T-helper 22 cell (primary cell): ENCODE data around the gene FAIM.
"Not testable (repeated sequence)": the region's sequence is repeated elsewhere in the genome, so short reads cannot be mapped to it uniquely, and the experiment has no call there.

ENCODE experiments used
- DNase-seq: peaks from one replicate; pipeline ENCODE4 v3.0.0-alpha.2; 2020; ENCODE audit warnings: low read depth

FAIM gene

DNA sequence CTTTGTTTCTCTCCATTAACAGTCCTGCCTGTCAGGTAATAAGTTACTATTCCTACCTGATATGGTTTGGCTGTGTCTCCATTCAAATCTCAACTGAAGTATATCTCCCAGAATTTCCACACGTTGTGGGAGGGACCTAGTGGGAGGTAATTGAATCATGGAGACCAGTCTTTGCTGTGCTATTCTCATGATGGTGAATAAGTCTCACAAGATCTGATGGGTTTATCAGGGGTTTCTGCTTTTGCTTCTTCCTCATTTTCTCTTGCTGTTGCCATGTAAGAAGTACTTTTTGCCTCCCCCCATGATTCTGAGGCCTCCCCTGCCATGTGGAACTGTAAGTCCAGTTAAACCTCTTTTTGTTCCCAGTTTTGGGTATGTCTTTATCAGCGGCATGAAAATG is 6.9 kb upstream of the FAIM start:
- not testable (repeated sequence) for DNase-seq

GRCh38 chr3:138604106-138604595 is 4.4 kb upstream of the FAIM start:
- DNase-seq, result not testable (repeated sequence)

DNA sequence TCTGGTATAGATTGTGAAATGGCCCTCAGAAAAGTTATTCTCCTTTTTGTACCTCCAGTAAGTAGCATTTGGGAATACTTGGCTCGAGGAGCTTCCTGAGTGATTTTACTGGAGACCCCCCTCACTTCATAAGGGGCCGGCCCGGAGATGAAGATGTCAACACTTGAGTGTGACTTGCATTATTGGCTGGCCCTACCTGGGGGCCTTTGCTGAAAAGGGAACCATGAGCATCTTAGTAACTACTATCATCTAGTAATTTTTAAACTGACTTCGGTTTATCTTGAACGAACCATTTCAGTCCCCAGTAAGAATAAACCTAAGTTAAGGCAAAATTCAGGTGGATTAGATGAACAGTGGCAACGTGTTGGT is 1.3 kb downstream of the FAIM start:
- no peak for DNase-seq

DNA sequence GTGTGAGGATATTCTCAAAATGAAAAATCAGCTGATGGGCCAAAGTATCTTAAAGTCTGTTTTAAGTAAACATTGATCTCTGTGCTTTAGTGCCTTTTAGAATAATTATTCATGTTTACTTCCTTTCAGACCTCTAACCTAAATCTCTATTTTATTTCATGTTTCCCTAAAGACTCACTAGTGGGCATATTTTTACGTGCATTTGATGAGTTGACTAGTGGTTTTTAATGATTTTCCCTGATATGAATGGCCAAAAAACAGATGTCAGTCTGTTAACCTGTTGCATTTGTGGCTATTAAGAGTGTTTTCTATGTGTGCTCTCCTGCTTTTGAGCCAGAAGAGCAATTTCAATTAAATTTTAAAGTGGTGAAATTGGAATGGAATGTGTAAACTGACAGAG is 6.9 kb downstream of the FAIM start:
- no peak for DNase-seq

DNA sequence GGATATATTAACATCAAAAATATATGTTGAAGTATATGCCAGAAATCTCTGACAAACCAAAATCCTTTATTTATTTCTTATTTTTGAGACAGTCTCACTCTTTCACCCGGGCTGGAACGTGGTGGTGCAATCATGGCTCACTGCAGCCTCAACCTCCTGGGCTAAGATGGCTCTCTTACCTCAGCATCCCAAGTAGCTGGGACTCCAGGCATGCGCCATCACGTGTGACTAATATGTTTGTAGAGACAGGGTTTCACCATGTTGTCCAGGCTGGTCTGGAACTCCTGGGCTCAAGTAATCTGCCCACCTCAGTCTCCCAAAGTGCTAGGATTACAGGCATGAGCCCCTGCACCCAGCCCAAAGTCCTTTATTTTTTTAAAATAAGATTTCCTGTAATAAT is 11.9 kb downstream of the FAIM start:
- no peak for DNase-seq

DNA sequence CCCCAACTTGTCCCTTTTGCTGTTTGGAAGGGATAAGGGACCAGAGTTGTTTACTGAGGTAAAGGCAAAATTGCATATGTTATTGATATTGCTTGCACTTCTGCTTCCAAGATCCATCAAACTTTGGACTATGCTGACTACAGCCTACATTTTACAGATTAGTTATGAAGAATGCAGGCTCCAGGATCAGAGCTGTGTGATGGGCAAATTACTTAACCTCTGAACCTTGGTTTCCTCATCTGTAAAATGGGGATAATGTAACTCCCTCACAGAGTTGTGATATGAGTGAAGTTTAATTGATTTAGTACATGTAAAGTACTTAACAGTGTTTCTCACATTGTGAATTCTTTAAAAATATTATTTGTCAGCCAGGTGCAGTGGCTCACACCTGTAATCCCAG is 15.9 kb downstream of the FAIM start:
- no peak for DNase-seq

DNA sequence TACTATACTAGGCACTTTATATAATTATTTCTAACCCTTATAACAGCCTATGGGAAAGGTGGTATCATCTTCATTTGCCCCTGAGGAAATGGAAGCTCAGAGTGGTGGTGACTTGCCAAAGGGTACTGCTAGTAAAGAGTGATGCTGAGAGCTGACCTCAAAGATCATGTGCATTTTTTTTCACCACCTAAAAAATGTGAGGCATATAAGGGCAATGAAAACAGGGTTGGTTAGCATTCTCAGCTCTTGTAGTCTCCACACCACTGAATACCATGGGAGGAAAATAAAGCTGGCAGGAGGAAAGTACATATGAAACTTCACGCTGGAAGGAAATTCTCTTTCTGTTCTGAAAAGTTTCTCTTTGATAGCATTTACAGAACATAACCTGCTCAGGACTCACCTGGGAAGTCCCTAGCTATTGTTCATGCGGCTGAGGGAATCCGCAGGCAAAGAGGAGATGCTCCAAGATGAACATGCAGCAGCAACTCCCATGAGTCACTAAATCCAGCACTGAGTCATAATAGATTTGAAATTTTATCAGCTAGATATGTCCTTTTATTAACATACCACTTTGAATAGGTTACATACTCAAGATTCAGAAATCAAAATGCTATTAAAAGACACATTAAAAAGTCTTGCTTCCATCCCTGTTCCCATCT is 17.3 kb downstream of the FAIM start:
- no peak for DNase-seq

- no peak for DNase-seq
Measured at GRCh38 chr3:138629526-138629925, 21.0 kb downstream of the FAIM start.

DNA sequence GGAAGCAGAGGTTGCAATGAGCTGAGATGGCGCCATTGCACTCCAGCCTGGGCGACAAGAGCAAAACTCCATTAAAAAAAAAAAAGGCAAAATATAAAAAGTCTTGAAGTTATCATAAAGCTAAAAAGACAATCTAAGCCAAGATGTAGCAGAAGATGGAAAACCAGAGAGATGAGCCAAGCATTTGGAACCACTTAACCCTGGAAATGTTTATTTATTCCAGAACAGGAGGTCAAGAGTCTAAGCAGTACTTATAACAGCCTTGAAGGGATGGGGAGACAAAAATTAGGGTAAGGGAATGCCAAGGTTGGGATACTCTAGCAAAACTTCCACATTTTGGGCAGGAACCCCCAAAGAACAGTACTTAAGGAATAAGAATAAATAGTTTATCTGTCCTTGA is 30.1 kb downstream of the FAIM start:
- no peak for DNase-seq

GRCh38 chr3:138640537-138640936 is 32.0 kb downstream of the FAIM start:
- no peak for DNase-seq

DNA sequence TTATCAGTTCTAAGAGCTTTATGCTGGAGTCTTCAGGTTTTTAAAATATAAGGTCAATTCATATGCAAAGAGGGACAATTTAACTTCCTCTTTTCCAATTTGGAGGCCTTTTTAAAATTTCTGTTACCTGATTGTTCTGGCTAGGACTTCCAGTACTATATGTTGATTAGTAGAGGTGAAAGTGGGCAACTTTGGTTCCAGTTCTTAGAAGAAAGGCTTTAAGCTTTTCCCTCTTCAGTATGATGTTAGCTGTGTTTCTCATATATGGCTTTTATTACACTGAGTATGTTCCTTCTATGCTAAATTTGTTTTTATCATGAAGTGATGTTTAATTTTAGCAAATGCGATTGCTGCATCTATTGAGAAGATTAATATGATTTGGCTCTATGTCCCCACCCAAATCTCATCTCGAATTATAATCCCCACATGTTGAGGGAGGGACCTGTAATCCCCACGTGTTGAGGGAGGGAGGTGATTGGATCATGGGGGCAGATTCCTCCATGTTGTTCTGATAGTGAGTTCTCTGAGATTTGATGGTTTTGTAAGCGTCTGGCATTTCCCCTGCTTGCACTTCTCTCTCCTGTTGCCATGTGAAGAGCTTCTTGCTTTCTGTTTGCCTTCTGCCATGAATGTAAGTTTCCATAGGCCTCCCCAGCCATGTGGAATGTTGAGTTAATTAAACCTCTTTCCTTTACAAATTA is 33.8 kb downstream of the FAIM start:
- no peak for DNase-seq

- no peak for DNase-seq
Measured at GRCh38 chr3:138642927-138643253, 34.3 kb downstream of the FAIM start.

DNA sequence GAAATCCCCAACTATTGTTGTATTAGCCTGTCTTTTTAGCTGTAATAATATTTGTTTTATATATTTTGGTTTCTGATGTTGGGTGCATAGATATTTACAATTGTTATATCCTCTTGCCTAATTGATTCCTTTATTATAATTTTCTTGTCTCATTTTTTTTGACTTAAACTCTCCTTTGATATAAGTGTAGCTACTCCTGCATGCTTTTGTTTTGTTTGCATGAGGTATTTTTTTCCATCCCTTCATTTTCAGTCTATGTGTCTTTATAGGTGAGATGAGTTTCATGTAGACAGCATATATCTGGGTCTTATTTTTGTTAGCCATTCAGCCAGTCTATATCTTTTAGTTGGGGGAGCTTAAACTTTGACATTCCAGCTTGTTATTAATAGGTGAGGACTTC is 37.4 kb downstream of the FAIM start:
- no peak for DNase-seq

- no peak for DNase-seq
Measured at GRCh38 chr3:138646513-138646912, 37.9 kb downstream of the FAIM start.

DNA sequence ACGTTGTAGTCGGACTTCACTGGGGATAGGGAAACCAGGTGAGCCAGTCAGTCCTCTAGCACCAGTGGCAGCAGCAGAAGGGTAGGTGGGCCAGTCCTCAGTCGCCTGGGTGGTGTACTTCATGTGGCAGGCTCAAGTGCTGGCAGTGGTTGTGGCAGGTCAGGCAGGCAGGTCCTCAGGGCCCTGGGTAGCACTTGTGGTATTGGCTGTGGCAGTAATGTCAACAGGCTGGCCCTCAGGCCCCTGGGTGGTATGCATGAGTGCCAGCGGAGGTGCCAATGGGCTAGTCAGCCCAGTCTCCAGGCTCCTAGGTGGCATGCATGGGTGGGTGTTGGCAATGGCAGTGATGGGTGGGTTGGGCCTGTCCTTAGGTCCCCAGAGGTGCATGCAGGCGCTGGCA is 40.6 kb downstream of the FAIM start:
- DNase-seq, result no peak

- no peak for DNase-seq
Measured at GRCh38 chr3:138653567-138653966, 45.0 kb downstream of the FAIM start.

DNA sequence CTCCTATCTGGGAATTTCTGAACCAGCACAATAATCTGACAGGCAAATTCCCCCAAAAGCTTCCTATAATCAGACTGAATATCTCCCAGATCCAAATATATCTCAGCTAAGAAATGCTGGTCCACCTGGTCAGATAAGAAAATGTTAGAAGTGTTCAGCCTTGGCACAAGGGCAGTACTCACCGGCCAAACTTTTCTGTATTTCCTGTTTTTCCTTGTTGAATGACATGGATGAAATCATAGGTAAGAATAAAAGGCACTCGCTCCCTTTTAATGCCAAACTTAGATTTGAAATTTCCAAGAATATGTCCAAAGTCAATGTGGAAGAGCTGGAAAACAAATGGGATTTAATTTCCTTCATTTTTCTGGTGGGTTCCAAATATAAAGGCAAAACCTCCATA is 48.9 kb downstream of the FAIM start:
- no peak for DNase-seq

GRCh38 chr3:138668107-138668506 is 59.5 kb downstream of the FAIM start:
- no peak for DNase-seq

GRCh38 chr3:138670407-138670806 is 61.8 kb downstream of the FAIM start:
- DNase-seq, result no peak

DNA sequence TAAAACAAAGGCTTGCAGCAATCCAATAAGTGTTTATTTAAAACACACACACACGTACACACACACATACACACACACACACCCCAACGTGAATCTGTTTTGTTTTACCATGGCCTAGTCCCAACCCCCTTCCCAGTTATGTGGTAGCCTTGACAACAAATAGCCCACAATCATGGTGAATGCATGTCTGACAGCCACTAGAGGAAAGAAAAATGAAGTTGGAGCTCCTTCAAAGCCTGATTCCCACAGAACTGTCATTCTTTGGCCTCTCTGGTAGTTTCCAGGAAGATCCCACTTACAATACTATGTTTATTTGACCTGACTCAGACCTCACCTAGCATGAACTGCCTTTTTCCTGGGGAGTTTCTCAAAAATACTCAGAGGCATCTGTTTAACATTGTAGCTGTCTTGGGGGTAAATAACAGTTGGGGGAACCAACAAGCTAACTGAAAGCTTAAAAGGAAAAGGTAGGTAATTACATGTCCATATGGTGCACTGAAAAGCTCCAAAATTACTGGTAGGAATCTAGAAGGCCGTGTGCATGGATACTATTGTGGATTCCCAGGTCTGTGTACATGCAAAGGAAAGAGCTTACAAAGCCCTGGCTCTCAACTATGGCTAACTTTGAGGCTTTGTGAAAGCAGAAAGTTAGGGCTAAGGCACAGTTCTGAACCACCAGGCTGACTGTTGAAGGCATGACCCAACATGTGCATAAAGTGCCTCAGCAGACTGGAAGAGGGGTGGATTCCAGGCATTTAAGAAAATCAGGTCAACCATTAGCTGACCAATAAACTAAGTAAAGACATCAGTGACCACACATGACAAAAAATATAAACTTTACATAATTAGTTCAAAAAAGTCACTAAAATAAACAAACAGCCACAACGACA is 65.3 kb downstream of the FAIM start:
- no peak for DNase-seq

DNA sequence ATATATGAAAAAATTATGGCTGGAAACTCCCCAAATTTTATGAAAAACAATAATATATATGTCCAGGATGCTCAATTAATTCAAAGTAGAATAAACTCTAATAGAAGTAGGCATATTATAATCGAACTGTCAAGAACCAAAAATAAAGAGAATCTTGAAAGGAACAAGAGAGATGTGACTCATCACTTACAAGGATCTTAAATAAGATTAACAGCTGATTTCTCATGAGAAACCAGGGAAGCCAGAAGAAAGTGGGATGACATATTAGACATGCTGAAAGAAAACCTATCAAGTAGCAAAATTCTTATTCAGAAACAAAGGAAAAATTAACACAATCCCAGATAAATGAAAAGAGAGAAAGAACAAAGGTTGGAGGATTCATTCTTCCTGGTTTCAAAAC is 66.8 kb downstream of the FAIM start:
- DNase-seq, result no peak

- no peak for DNase-seq
Measured at GRCh38 chr3:138678086-138678485, 69.5 kb downstream of the FAIM start.

DNA sequence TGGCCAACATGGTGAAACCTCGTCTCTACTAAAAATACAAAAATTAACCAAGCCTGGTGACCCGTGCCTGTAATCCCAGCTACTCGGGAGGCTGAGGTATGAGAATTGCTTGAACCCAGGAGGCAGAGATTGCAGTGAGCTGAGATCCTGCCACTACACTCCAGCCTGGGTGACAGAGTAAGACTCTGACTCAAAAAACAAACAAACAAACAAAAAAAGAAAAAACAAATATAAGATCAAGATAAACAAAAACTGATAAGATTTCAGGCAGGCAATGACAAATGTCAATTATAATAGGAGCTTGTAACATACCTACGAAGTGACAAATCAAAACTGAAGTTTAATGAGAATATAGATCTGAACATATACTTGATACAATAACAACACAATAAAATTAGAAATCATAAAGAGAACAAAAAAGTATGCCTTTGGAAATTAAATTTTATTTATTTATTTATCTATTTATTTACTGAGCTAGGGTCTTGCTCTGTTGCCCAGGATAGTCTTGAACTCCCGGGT is 70.4 kb downstream of the FAIM start:
- DNase-seq, result no peak
